HUDEP-2 (cell line): Measurements from ENCODE around the gene RELA.
"Not testable (repeated sequence)": the region's sequence is repeated elsewhere in the genome, so short reads cannot be mapped to it uniquely, and the experiment has no call there.

ENCODE experiments used
- DNase-seq, 76 experiments: peaks; one replicate each; lab custom pipeline; 2025; ENCODE audit not compliant: unreplicated experiment in 76 of 76; lab: John Stamatoyannopoulos, UW

The RELA gene

GRCh38 chr11:65649656-65650546, 12.8 kb downstream of the RELA start:
- DNase-seq: no peak

- DNase-seq: no peak
Measured at GRCh38 chr11:65648997-65649493, 13.7 kb downstream of the RELA start.

GRCh38 chr11:65646958-65647701, 15.6 kb downstream of the RELA start:
- DNase-seq: no peak

- DNase-seq: no peak
Measured at GRCh38 chr11:65646288-65646957, 16.3 kb downstream of the RELA start.

- DNase-seq: no peak
Measured at GRCh38 chr11:65645710-65646109, 17.0 kb downstream of the RELA start.

GRCh38 chr11:65644837-65645236, 17.9 kb downstream of the RELA start:
- no peak for DNase-seq

GRCh38 chr11:65643971-65644370, 18.7 kb downstream of the RELA start:
- peak in 35 of 76 experiments; percentile 1 to 46 (median 25) for DNase-seq

GRCh38 chr11:65642014-65642671, 20.6 kb downstream of the RELA start:
- DNase-seq: no peak

GRCh38 chr11:65641297-65642013, 21.3 kb downstream of the RELA start:
- no peak for DNase-seq

GRCh38 chr11:65640483-65641296, 22.0 kb downstream of the RELA start:
- DNase-seq: no peak

- no peak for DNase-seq
Measured at GRCh38 chr11:65639623-65640482, 22.9 kb downstream of the RELA start.

GRCh38 chr11:65639228-65639597, 23.5 kb downstream of the RELA start:
- DNase-seq: not testable (repeated sequence)

GRCh38 chr11:65637794-65638419, 24.8 kb downstream of the RELA start, which contains the start of gene SIPA1:
TSS of gene SIPA1 (plus strand) at chr11:65638101. CDS start at chr11:65640922, 2,821 bp downstream.
- DNase-seq: peak in 57 of 76 experiments; percentile 14 to 77 (median 58)

- no peak for DNase-seq
Measured at GRCh38 chr11:65637032-65637557, 25.6 kb downstream of the RELA start.

GRCh38 chr11:65636108-65637031, 26.3 kb downstream of the RELA start:
- peak in 69 of 76 experiments; percentile 6 to 82 (median 62) for DNase-seq
